H1 (cell line): ENCODE measurements around the gene C14orf93.

ENCODE experiments used
- CTBP2 ChIP-seq: IDR thresholded peaks from 2 replicates; pipeline ENCODE4 v1.7.0; 2011; ENCODE audit warnings: borderline replicate concordance, mild to moderate bottlenecking, moderate library complexity, mixed read lengths, low read length; ENCODE audit not compliant: insufficient read depth, insufficient read length
- CTCF ChIP-seq, 3 experiments: IDR thresholded peaks; 1 replicate in 2 of 3; 2 replicates in 1 of 3; pipeline versions ENCODE4 v1.5.1 to v1.6.1; 2011; ENCODE audit warnings: low read length in 3 of 3, mild to moderate bottlenecking in 3 of 3, inconsistent platforms in 2 of 3, low read depth in 1 of 3, moderate library complexity in 1 of 3; ENCODE audit not compliant: insufficient read depth in 1 of 3; ENCODE audit errors: control extremely low read depth in 1 of 3
- EP300 ChIP-seq, 2 experiments: IDR thresholded peaks; 1 replicate in 1 of 2; 2 replicates in 1 of 2; pipeline ENCODE4 v1.6.1; 2011 to 2012; ENCODE audit warnings: low read depth in 2 of 2, low read length in 2 of 2, mild to moderate bottlenecking in 2 of 2, borderline replicate concordance in 1 of 2, inconsistent platforms in 1 of 2, moderate library complexity in 1 of 2
- EZH2 ChIP-seq: fragments of 200-600 bp; sonication (generic); IDR thresholded peaks from 2 replicates; pipeline ENCODE4 v1.7.1; 2012; ENCODE audit warnings: low read depth, mild to moderate bottlenecking, moderate library complexity, low read length, inconsistent platforms; ENCODE audit not compliant: severe bottlenecking
- GTF2F1 ChIP-seq: IDR thresholded peaks from 2 replicates; pipeline ENCODE4 v1.6.1; 2012; ENCODE audit warnings: low read depth, low read length, improper control_type of control experiment, borderline replicate concordance
- KDM1A ChIP-seq: fragments of 200-600, 300-600 bp; sonication (generic); IDR thresholded peaks from 2 replicates; pipeline ENCODE4 v1.7.1; 2016; ENCODE audit warnings: mild to moderate bottlenecking, low read length, borderline replicate concordance
- NRF1 ChIP-seq: IDR thresholded peaks from 2 replicates; pipeline ENCODE4 v1.6.1; 2011; ENCODE audit warnings: mild to moderate bottlenecking, low read depth, low read length, improper control_type of control experiment
- POLR2AphosphoS5 ChIP-seq: IDR thresholded peaks from 2 replicates; pipeline ENCODE4 v1.6.1; 2011; ENCODE audit warnings: low read depth, low read length
- RAD21 ChIP-seq, 2 experiments: IDR thresholded peaks in 1 of 2; conservative IDR thresholded peaks in 1 of 2; 2 replicates each; pipeline ENCODE4 v1.6.1; 2011; ENCODE audit warnings: low read depth in 2 of 2, low read length in 2 of 2, improper control_type of control experiment in 1 of 2, inconsistent platforms in 1 of 2, mild to moderate bottlenecking in 1 of 2, moderate library complexity in 1 of 2
- SIN3A ChIP-seq, 2 experiments: IDR thresholded peaks in 1 of 2; conservative IDR thresholded peaks in 1 of 2; 2 replicates each; pipeline ENCODE4 v1.6.1; 2011 to 2012; ENCODE audit warnings: low read length in 2 of 2, improper control_type of control experiment in 1 of 2, low read depth in 1 of 2, mild to moderate bottlenecking in 1 of 2
- ZNF274 ChIP-seq: IDR thresholded peaks from 2 replicates; pipeline ENCODE4 v1.7.0; 2012; ENCODE audit warnings: low read length, borderline replicate concordance; ENCODE audit errors: extremely low read depth

GRCh38 chr14:23056956-23057756 lies 47.2 kb upstream of the C14orf93 start, which contains the start of gene CDH24:
- TF ChIP-seq KDM1A = no peak
- no peak for TF ChIP-seq NRF1
- TF ChIP-seq EZH2 = no peak
- TF ChIP-seq POLR2AphosphoS5 = no peak
- no peak for TF ChIP-seq ZNF274
- TF ChIP-seq GTF2F1 = no peak
- peak in 1 of 3 experiments; percentile 3; a peak in 1 of 4 replicates for TF ChIP-seq CTCF (IDR thresholded peaks at IDR 0.05; ENCODE audit: control extremely low read depth in 1 of 3, insufficient read depth in 1 of 3, low read depth in 1 of 3, low read length in 3 of 3)
- TF ChIP-seq SIN3A (conservative IDR thresholded peaks at IDR 0.05 in 1 of 2, IDR thresholded peaks at IDR 0.05 in 1 of 2; ENCODE audit: low read depth in 1 of 2, low read length in 2 of 2) = no peak
- no peak for TF ChIP-seq CTBP2
- no peak for TF ChIP-seq EP300 (IDR thresholded peaks at IDR 0.05; ENCODE audit: borderline replicate concordance in 1 of 2, low read depth in 2 of 2, low read length in 2 of 2)
- TF ChIP-seq RAD21 (IDR thresholded peaks at IDR 0.05 in 1 of 2, conservative IDR thresholded peaks at IDR 0.05 in 1 of 2; ENCODE audit: low read depth in 2 of 2, low read length in 2 of 2) = no peak
